GM13976 (cell line): ENCODE results near the gene NARS2.

ENCODE experiments used
- DNase-seq: peaks from one replicate; pipeline ENCODE4 v3.0.0; 2012; ENCODE audit warnings: low spot score
- CTCF ChIP-seq: IDR thresholded peaks from 2 replicates; pipeline ENCODE4 v1.5.1; 2012; ENCODE audit warnings: borderline replicate concordance, mild to moderate bottlenecking; ENCODE audit not compliant: insufficient read depth; ENCODE audit errors: extremely low read depth, missing control alignments, control extremely low read depth
- in situ Hi-C: fragments of 300-500 bp; cut with MboI; formaldehyde crosslinking; loops from one replicate; pipeline ENCODE4 v1.12.0; 2022; ENCODE audit warnings: low sequenced_read_pairs, mixed read lengths, inconsistent platforms; ENCODE audit not compliant: unreplicated experiment

Gene NARS2

GRCh38 chr11:78415338-78415737 lies 159.3 kb downstream of the NARS2 start:
- in situ Hi-C loops, result loop anchor here (10.0 kb wide), 1 partner anchor 191 kb away; no protein-coding TSS in a partner anchor
- no peak for DNase-seq
- no peak for TF ChIP-seq CTCF

- TF ChIP-seq CTCF, result peak; percentile 31
- in situ Hi-C loops, result loop anchor here (5.0 to 10.0 kb wide), 2 partner anchors 148 to 190 kb away; no protein-coding TSS in a partner anchor
- DNase-seq, result no peak
Measured at GRCh38 chr11:78414321-78415051, 160.2 kb downstream of the NARS2 start.

GRCh38 chr11:78408619-78409018 lies 166.0 kb downstream of the NARS2 start:
- DNase-seq, result no peak
- in situ Hi-C loops, result no loop called here

GRCh38 chr11:78406568-78407196 lies 168.0 kb downstream of the NARS2 start:
- DNase-seq, result no peak
- in situ Hi-C loops, result no loop called here
- no peak for TF ChIP-seq CTCF

More at GRCh38 chr11:78408619-78409018, 166.0 kb downstream of the NARS2 start:
- no peak for TF ChIP-seq CTCF

- in situ Hi-C loops, result no loop called here
- no peak for DNase-seq
- no peak for TF ChIP-seq CTCF
Measured at GRCh38 chr11:78405805-78406204, 168.9 kb downstream of the NARS2 start.

- in situ Hi-C loops, result no loop called here
- DNase-seq, result no peak
- no peak for TF ChIP-seq CTCF
Measured at GRCh38 chr11:78403781-78404180, 170.9 kb downstream of the NARS2 start.
